HFF-Myc (cell line): ENCODE measurements around the gene ARFGAP2.

ENCODE experiments used
- DNase-seq: peaks from one replicate; pipeline ENCODE4 v3.0.0-alpha.2; 2011; ENCODE audit warnings: low read depth; ENCODE audit errors: extremely low read depth
- H3K4me3 ChIP-seq: replicated peaks from 2 replicates; pipeline ENCODE4 v1.5.1; 2011; ENCODE audit warnings: low read depth, mild to moderate bottlenecking, control low read depth, low read length
- TF ChIP-seq, protein P1 (sequence below): IDR thresholded peaks from 2 replicates; pipeline ENCODE4 v1.5.1; 2012; ENCODE audit warnings: mild to moderate bottlenecking, low read depth, low read length, control low read depth; ENCODE audit errors: missing control alignments

The ARFGAP2 gene

DNA sequence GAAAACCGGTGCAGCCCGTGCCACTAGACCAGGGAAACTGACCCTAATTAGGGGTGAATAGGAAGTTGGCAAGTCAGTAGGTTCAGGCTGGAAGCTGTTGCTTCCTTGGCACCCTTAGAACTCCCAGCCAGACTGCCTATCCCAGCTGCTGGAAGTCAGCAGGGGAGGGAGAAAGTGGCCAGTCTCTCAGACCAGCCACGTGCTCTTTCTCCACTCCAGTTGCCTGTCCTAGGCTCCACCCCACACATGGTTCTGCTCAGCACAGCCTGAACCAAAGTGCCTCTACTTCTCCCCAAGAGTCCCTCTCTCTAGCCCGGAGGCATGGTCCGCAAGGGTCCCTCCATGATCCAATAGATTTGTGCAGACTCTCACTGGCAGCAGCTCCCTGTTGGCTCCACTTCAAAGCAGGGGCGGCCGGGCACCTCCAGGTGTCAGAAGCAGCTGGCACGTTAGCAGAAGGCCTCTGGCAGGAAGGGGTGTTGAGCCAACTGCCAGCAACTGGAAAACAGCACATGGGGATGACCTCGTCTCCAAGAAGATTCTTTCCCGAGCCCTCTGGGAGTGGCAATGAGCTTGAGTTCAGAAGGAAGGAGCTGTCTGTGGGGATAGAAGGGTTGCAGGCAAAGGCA, 27.7 kb downstream of the ARFGAP2 start:
- TF ChIP-seq, protein P1, sequence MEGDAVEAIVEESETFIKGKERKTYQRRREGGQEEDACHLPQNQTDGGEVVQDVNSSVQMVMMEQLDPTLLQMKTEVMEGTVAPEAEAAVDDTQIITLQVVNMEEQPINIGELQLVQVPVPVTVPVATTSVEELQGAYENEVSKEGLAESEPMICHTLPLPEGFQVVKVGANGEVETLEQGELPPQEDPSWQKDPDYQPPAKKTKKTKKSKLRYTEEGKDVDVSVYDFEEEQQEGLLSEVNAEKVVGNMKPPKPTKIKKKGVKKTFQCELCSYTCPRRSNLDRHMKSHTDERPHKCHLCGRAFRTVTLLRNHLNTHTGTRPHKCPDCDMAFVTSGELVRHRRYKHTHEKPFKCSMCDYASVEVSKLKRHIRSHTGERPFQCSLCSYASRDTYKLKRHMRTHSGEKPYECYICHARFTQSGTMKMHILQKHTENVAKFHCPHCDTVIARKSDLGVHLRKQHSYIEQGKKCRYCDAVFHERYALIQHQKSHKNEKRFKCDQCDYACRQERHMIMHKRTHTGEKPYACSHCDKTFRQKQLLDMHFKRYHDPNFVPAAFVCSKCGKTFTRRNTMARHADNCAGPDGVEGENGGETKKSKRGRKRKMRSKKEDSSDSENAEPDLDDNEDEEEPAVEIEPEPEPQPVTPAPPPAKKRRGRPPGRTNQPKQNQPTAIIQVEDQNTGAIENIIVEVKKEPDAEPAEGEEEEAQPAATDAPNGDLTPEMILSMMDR = no peak
- no peak overlapping the region for H3K4me3 ChIP-seq
- peak; percentile 35 for DNase-seq

DNA sequence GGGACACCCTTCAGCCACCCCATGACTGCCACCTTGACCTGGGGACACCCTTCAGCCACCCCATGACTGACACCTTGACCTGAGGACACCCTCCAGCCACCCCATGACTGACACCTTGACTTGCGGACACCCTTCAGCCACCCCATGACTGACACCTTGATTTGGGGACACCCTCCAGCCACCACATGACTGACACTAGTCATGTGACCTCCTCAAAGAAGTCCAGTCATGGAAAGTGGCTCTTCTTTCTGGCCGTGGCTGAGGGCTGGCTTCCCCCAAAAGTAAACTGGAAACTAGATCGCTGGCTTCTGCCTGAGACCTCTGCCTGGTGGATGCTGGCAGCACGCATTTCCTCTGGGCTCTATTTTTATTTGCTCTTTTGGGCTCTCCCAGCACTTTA, 28.4 kb downstream of the ARFGAP2 start:
- TF ChIP-seq, protein P1 = no peak
- DNase-seq = no peak
- H3K4me3 ChIP-seq = no peak overlapping the region

DNA sequence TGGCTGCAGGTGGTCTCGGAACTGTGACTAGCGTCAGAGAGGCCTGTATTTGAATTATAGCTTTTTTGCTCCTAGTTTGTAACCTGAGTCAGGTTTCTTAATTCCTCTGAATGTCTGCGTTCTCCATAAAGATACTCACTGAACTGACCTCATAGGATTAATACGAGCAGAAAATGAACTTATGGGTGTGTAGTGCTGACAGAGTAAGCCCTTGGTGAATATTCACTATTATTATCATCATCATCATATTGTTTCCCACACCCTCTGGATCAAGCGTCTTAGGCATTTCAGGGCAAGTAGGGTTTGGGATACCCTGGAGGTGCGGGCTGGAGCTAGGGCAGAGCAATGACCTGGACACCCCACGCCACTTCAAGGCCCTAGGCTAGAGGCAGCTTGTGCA, 29.0 kb downstream of the ARFGAP2 start:
- TF ChIP-seq, protein P1 = no peak
- no peak for DNase-seq
- H3K4me3 ChIP-seq = no peak overlapping the region

DNA sequence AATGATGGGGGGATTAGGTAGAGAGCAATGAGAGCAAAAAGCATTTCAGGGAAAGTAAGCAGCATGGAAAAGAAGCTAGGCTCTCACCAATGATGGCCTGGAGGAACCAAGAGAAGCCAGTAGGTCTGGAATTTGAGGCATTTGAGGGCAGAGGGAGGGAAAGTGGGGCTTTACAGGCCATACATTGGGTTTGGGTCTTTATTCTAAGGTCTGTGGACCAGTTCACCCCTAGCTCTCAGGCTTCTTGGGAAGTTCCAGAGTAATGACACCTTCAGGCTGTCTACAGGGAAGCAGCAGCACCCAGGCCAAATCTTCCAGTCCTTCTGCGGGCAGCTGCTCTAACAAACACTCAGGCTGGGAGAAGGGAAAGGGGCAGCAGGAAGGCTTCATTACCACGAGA, 29.4 kb downstream of the ARFGAP2 start:
- TF ChIP-seq, protein P1 = no peak
- H3K4me3 ChIP-seq = no peak overlapping the region
- no peak for DNase-seq

DNA sequence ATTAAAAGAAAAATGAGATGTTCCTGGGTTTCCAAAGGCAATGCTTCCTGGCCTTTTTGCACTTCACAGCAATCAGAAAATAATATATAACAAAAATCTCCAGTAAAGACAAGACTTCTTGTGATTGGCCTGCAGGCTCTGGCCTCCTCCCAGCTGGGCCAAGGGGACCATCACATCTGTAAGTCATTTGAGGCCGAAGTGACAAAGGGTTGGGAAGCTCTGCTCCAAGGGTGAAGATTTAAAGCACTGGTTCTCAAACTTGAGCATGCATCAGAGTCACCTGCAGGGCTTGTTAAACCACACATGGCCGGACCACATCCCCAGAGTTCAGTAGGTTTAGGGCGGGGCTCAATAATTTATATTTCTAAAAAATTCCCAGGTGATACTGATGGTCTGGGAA, 32.1 kb downstream of the ARFGAP2 start:
- DNase-seq = peak; percentile 62
- no peak overlapping the region for H3K4me3 ChIP-seq
- TF ChIP-seq, protein P1 = no peak

DNA sequence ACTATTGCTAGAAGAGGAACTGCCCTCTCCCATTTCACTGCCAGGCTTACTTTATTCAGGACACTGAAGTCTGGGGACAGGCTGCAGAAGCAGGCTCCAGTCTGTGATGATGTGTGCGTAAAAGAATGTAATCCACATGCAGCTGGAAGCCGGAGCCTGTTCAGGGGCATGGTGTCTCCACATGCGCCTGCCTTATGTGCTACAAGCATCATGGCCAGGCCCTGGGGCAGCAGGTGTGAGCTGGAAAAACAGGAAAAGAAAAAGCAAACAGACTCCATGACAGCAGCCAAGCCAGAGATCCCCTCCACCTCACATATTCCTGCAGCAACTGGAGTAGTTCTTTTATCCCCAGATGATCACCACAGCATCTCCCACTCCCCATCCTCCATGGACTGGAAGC, 33.4 kb downstream of the ARFGAP2 start:
- TF ChIP-seq, protein P1 = no peak
- peak; percentile 94 for DNase-seq
- no peak overlapping the region for H3K4me3 ChIP-seq

DNA sequence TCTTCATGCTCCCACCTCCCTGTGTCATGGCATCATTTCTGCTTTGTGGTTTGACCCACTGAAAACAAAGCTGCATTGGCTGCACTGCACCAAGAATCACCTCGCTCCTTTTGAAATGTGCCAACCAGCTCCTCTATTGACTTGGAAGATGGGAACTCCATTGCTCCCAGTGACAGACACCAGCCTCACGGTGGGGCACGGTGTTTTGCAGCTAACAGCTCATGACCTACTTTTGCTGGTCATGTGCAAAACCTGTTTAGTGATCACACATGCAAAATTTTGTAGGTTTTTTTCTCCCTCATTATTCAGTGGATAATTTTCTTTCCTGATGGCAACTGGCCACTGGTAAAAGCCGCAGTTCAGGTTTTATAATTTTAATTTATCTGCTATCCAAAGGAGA, 36.8 kb downstream of the ARFGAP2 start:
- TF ChIP-seq, protein P1 = no peak
- no peak overlapping the region for H3K4me3 ChIP-seq
- DNase-seq = no peak
